SKM-1 (cell line): ENCODE measurements around the gene B4GALT2.

ENCODE experiments used
- DNase-seq: peaks from one replicate; lab custom pipeline; 2025; ENCODE audit not compliant: unreplicated experiment; lab: John Stamatoyannopoulos, UW

B4GALT2 gene, protein sequence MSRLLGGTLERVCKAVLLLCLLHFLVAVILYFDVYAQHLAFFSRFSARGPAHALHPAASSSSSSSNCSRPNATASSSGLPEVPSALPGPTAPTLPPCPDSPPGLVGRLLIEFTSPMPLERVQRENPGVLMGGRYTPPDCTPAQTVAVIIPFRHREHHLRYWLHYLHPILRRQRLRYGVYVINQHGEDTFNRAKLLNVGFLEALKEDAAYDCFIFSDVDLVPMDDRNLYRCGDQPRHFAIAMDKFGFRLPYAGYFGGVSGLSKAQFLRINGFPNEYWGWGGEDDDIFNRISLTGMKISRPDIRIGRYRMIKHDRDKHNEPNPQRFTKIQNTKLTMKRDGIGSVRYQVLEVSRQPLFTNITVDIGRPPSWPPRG

DNA sequence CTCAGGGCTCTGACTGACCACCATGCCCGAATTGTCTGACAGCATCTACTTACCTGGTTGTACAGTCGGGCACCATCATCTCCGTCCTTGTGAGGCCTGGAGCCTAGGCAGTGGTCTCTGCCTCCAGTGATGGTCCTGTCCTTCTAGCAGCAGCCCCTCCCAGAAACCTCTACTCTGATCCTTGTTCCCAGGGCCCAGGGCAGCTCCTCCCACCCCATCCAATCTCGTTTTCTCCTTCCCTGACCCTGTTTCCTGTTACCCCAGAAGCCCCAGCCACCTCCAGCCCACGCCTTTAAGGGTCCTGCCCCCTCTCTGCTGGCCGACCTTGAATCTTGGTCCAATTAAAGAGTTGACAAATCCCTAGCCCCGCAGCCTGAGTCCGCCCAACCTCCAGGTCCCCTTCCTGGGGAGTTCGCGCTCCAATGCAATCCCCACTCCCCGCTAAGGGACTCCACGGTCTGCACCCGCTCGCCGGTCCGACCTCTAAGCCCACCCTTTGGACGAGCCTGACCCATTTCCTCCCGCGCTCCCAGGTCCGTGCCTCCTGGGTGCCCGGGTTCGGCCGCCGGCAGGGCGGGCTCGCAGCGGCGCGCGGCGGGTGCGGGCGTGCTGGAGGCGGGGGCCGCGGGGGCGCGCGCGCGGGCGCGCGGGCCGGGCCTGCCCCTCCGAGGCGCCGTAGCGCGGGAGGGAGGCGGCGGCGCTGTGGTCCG, at the start of gene B4GALT2:
B4GALT2 (plus strand) TSS at position 660 of the 710 bp plus-strand sequence. CDS start 1,951 bp downstream, outside the sequence.
- peak; percentile 20 for DNase-seq

DNA sequence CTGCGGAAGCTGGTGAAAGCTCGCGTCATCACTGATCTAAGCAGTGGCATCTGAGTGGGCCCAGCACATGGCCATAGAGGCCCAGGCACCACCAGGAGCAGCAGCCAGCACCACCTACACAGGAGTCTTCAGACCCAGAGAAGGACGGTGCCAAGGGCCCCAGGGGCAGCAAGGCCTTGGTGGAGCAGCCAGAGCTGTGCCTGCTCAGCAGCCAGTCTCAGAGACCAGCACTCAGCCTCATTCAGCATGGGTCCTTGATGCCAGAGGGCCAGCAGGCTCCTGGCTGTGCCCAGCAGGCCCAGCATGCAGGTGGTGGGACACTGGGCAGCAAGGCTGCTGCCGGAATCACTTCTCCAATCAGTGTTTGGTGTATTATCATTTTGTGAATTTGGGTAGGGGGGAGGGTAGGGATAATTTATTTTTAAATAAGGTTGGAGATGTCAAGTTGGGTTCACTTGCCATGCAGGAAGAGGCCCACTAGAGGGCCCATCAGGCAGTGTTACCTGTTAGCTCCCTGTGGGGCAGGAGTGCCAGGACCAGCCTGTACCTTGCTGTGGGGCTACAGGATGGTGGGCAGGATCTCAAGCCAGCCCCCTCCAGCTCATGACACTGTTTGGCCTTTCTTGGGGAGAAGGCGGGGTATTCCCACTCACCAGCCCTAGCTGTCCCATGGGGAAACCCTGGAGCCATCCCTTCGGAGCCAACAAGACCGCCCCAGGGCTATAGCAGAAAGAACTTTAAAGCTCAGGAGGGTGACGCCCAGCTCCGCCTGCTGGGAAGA, 48.7 kb upstream of the B4GALT2 start:
- DNase-seq = no peak

- DNase-seq = no peak
Observed at GRCh38 chr1:43930949-43931275, 48.1 kb upstream of the B4GALT2 start.

- DNase-seq = no peak
Observed at GRCh38 chr1:43931711-43932660, 47.0 kb upstream of the B4GALT2 start.

GRCh38 chr1:43932786-43933385, 46.1 kb upstream of the B4GALT2 start:
- DNase-seq = no peak

- no peak for DNase-seq
Observed at GRCh38 chr1:43933386-43934100, 45.5 kb upstream of the B4GALT2 start, which contains the start of gene ARTN. Gene ARTN, plus strand, starts transcription at chr1:43933801. Its CDS starts 1,856 bp downstream, at chr1:43935657.

DNA sequence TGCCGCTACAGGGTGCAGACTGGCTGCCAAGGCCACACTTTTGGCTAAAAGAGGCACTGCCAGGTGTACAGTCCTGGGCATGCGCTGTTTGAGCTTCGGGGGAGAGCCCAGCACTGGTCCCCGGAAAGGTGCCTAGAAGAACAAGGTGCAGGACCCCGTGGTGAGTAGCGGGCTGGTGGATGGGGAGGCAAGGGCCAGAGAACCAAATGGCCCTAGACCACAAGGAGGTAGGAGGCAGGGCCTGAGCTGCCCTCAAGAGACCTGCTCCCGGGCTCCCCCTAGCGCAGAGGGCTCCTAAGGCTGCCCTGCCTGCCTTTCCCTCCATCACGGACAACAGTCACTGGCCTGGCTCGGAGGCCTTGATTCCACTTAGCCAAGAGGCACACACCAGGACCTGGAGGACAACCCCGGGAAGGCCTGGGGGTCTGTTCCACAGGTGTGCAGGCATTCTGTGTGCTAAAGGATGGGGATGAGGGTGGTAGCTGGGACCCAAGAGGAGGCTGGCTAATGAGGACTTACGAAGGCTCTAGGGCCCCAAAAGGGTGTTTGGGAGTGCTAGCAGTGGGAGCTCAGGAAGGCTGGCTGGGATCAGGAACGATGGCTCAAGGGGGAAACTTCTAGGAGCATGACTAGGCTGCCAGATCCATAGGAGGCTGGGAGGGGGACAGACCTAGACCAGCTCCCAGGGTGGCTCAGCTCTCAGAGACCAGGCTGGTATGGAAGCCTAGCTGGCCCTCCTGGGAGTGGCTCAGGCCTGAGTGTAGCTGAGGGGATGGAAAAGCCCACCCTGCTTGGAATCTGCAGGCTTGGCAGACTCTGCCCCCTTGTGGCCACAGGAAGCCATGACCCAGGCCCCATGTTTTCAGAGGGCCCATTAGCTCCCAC, 44.7 kb upstream of the B4GALT2 start:
- no peak for DNase-seq

DNA sequence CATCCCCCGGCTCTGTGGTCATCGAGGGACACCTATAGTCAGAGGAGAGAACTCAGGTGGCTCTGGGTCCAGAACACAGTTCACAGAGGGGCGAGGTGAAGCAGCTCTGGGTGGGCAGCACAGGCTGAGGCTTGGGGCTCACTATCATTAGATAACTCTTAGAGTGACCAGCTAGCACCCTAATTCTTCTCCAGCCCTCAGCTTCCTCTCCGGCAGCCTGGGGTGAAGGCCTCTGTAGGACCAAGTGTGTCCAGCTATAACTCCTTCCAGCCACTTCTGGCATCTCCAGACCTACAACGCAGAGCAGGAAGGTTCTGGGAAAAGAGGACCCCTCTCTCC, 44.1 kb upstream of the B4GALT2 start:
- DNase-seq = no peak

- no peak for DNase-seq
Observed at GRCh38 chr1:43935711-43936427, 43.1 kb upstream of the B4GALT2 start.

DNA sequence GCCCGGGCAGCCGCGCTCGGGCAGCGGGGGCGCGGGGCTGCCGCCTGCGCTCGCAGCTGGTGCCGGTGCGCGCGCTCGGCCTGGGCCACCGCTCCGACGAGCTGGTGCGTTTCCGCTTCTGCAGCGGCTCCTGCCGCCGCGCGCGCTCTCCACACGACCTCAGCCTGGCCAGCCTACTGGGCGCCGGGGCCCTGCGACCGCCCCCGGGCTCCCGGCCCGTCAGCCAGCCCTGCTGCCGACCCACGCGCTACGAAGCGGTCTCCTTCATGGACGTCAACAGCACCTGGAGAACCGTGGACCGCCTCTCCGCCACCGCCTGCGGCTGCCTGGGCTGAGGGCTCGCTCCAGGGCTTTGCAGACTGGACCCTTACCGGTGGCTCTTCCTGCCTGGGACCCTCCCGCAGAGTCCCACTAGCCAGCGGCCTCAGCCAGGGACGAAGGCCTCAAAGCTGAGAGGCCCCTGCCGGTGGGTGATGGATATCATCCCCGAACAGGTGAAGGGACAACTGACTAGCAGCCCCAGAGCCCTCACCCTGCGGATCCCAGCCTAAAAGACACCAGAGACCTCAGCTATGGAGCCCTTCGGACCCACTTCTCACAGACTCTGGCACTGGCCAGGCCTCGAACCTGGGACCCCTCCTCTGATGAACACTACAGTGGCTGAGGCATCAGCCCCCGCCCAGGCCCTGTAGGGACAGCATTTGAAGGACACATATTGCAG, 42.4 kb upstream of the B4GALT2 start:
- no peak for DNase-seq

GRCh38 chr1:43937179-43937865, 41.7 kb upstream of the B4GALT2 start:
- no peak for DNase-seq

DNA sequence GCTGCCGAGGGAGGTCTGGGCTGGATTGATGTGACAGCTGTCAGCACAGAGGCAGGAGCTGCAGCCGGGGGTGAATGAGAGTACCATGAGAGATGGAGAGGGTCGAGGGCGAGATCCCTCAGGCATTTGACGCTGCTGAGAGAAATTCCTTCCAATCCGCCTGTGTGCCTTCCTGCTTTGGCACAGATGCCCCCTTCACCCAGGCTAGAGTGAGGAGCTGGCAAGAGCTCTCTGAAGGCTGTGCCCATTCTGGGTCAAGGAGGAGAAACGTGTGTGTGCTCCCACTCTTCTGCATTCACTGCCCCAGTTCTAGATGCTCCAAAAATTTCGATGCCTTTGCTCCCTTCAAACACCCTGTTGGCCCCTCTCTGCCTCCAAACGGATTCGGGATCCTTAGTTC, 40.6 kb upstream of the B4GALT2 start:
- no peak for DNase-seq

- no peak for DNase-seq
Observed at GRCh38 chr1:43938892-43939587, 40.0 kb upstream of the B4GALT2 start.

DNA sequence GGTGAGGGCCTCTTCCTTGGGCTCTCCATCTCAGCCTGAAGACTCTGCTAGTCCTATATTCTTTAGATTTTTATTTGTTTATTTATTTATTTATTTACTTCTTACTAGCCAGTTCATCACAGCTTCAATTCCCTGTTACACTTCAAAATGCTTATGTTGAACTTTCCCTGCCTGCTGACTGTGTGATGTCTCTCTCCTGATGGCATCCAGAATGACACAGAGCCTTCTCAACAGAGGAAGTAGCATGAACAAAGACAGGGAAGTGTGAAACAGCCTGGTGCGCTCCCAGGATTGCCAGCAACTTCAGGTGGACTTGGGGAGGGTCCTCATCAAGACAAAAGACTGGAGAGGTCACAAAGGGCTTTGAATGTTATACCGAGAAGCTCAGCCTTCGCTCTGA, 36.6 kb upstream of the B4GALT2 start:
- DNase-seq = no peak

GRCh38 chr1:43944860-43945259, 34.1 kb upstream of the B4GALT2 start:
- DNase-seq = no peak

DNA sequence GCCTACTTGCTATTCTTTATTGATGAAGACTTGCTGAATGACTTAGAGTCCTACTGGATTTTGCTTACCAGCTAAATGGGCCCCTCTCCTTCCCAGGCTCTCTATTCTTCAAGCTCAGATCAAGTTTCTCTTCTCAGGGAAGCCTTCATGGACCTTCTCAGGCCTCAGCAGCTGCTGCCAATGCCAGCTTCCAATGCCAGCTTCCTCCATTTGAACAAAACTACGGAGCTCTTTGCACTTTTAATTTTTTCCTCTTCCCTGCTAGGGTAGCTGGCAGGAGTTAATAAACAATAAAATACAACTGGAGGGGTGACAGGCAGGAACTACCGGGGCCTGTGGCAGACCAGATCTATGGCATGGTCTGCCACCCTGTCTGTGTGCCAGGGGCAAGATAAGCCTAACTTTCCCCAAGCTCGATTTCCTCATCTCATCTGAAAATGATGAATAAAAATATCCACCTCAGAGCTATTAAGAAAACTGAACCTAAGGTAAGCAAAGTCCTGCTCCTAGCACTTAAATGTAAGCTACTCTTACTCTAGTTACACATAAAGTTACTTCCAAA, 33.3 kb upstream of the B4GALT2 start:
- DNase-seq = no peak
